Ovary (tissue), 3 donors: ENCODE measurements around the gene EYS.

ENCODE experiments used
- EP300 ChIP-seq: sonication (generic); formaldehyde crosslinking; IDR thresholded peaks from one replicate; pipeline ENCODE4 v1.6.1; 2017; ENCODE audit warnings: antibody characterized with exemption
- POLR2A ChIP-seq: fragments of 450-650 bp; IDR thresholded peaks from one replicate; pipeline ENCODE4 v1.6.1; 2017; ENCODE audit warnings: antibody characterized with exemption, mild to moderate bottlenecking, moderate library complexity
- TF ChIP-seq, protein P1 (sequence below), 3 donors: fragments of 450-650 bp in 2 of 3; fragments of 200-600 bp in 1 of 3; IDR thresholded peaks; one replicate each; pipeline versions ENCODE4 v1.5.1 to v1.8.0; 2016 to 2022; ENCODE audit warnings: antibody characterized with exemption in 3 of 3, mild to moderate bottlenecking in 1 of 3
- donor health status: DM: no; HTN: no; CAD: no.

DNA sequence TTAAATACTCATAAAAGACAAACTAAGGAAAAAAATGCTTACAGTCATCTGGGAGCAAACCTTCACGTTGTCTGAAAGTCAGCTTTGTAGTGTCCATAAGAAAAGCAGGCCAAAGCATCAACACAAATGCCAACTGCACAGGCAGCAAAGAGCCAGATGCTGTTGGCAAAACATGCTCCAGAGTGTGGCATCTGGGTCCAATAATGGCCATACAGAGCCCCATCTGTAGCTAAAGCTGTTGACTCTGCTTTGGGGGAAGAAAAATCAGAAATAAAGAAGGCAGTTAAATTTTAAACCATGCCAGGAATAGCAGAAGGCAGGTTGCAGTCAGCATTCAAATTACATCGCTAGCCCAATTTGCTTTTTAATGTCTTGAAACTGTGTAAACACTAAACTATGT lies 776.3 kb downstream of the EYS start:
- TF ChIP-seq, protein P1, sequence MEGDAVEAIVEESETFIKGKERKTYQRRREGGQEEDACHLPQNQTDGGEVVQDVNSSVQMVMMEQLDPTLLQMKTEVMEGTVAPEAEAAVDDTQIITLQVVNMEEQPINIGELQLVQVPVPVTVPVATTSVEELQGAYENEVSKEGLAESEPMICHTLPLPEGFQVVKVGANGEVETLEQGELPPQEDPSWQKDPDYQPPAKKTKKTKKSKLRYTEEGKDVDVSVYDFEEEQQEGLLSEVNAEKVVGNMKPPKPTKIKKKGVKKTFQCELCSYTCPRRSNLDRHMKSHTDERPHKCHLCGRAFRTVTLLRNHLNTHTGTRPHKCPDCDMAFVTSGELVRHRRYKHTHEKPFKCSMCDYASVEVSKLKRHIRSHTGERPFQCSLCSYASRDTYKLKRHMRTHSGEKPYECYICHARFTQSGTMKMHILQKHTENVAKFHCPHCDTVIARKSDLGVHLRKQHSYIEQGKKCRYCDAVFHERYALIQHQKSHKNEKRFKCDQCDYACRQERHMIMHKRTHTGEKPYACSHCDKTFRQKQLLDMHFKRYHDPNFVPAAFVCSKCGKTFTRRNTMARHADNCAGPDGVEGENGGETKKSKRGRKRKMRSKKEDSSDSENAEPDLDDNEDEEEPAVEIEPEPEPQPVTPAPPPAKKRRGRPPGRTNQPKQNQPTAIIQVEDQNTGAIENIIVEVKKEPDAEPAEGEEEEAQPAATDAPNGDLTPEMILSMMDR (IDR thresholded peaks at IDR 0.05), result no peak
- TF ChIP-seq POLR2A (no peak), EP300 (no peak)
